Retinal pigment epithelial cell (primary cell): ENCODE measurements around the gene KLHDC3.

Experiments used
- DNase-seq: peaks from one replicate; pipeline ENCODE4 v3.0.0-alpha.2; 2010; ENCODE audit warnings: low read depth
- H3K4me3 ChIP-seq: 2 replicates; pipeline ENCODE4 v1.5.1; 2011; ENCODE audit warnings: mild to moderate bottlenecking, low read length, control low read depth, moderate library complexity
- CTCF ChIP-seq: conservative IDR thresholded peaks from 2 replicates; pipeline ENCODE4 v1.5.1; 2011; ENCODE audit warnings: low read depth, low read length, control low read depth, inconsistent platforms

KLHDC3 gene

GRCh38 chr6:43070028-43070632, 56.1 kb downstream of the KLHDC3 start:
- no peak for DNase-seq
- no peak overlapping the region for H3K4me3 ChIP-seq
- peak; percentile 69 for TF ChIP-seq CTCF
